Stimulated activated CD4-positive, alpha-beta T cell treated with anti-CD3 and anti-CD28 coated beads, Interleukin-1b, Interleukin-23, amount 100 ng/mL, for 4 hours (primary cell): ENCODE measurements around the gene SOX9.

Experiments
- DNase-seq, 2 donors: peaks; one replicate each; pipeline ENCODE4 v3.0.0-alpha.2; 2020; ENCODE audit warnings: low read depth in 2 of 2

SOX9 gene

DNA sequence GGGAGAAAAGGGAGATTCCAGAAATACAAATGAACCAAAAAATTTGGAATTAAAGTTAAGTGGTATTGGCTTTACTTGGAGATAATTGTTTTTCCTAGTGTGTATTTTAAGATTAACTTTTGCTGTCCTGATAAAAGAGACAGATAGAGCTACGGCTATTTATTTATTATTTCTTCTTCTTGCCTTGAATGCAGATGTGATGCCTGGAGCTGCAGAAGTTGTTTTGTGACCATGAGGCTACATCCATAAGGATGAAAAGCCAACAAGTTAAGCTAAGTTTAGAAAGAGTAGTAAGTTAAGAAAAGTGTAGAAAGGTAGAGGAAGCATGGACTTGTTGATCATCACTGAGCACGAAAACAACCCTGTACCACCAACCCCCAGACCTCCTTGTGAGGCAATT lies 41.7 kb downstream of the SOX9 start:
- no peak for DNase-seq

DNA sequence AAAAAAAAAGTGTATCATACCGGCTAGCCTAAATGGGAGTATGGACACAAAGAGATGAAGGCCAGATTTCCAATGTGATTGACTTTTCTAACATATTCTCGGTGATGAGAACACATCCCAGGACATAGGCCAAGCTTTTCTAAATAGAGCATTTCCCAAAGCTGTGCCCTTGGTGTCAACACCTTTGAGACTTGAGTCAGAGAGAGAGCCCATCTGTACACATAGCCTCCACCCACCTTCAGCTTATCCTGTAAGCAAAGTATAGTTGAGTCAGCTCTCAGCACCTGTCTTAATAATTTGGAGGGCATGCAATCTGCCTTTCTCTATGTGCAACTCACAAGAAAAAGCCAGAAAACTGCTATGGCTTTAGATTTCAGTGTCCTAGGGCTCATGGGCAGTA lies 42.7 kb downstream of the SOX9 start:
- no peak for DNase-seq

GRCh38 chr17:72164158-72164739 lies 43.4 kb downstream of the SOX9 start:
- no peak for DNase-seq

- no peak for DNase-seq
These were observed 44.5 kb downstream of the SOX9 start for GRCh38 chr17:72165192-72165866.

- DNase-seq: no peak
These were observed 45.1 kb downstream of the SOX9 start for GRCh38 chr17:72165867-72166439.

DNA sequence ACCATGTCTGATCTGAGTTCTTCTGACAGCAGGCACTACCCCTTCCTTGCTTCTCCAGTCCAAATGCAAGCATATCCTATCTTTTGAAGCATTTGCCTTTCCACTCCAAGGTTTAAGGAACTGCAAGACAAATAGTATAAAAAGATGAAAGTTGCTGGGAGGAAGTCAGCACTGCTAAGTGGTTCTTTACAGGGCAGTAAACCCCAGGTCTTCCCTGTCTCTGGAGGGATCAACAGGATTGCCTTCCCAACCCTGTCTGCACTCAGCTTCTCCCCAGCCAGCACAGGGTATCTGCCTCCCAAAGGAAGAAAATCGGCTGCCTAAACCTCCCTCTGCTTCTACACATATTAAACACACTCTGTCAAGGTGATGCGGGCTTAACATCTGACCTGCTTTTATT lies 46.8 kb downstream of the SOX9 start:
- no peak for DNase-seq

GRCh38 chr17:72169823-72170222 lies 49.0 kb downstream of the SOX9 start:
- no peak for DNase-seq

DNA sequence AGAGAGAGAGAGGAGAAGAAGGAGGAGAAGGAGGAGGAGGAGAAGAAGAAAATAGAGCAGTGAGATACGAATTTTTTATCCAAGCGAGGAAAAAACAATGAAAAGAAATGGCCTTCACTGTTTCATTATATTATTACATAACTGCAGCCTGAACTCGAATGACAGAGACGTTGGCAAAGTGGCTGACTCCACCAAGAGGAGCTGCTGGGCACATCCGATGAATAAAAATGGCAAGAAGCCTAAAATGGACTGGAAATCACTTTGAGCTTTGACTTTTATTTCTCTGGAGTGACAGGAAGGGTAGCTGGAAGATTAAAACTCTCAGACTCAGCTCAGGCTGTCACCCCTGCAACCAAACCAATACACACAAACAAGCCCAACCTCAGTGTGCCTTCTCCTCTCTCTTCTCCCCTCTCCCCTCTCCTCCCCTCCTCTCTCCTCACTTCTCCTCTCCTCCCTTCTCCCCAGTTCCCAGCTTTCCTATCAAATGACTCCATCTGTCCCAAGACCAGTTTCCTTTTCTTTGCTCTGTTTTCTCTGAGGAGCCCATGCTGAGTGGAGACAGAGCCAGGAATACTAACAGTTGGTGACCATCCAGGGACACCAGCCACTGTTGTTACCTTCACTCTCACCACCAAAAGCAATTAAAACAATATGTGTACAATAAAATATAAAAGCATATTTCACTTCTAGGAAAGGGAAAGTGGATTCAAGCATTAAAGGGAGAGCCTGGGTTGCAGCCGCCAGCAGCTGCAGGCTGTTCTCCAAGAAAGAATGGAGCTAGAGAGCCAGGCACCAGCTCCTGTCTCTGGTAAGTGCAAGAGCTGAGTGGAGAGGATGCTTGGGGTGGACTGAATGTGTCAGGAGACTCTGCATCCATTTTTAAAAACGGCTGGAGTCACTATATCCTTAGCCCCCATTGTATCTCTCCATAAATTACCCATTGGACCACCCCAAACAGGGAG lies 51.2 kb downstream of the SOX9 start:
- no peak for DNase-seq

DNA sequence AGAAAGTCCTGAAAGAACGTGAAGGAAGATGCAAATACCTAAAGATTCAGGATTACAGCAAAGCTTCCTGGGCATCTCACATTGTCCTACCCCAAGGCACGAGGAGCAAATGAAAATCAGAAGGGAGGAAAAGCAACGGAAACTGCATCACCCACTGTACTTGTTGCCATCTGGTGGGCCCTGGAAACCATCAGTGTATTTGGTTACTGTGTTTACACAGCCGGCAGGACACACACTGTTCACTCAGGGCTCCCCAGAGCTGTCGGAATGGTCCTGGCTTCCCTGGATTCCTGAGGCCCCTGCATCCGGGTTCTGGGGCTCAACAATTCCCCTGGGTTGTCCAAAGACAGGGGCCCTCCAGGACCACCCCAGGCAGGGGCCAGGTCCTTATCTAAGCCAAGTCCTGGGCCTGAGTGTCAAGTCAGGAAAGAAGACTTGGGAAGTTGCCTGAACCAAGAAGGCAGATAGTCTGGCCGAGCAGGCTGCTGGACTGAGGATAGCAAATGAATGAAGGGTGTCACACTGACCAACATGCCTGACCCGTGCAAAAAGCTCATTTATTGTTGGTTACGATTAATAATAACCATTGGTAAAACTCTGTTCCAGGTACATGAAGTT lies 52.8 kb downstream of the SOX9 start:
- DNase-seq: no peak

- no peak for DNase-seq
These were observed 54.4 kb downstream of the SOX9 start for GRCh38 chr17:72175263-72175662.
